ENCODE results near the gene CADPS. TPM values are rescaled to one million over a fixed set of nuclear protein-coding genes. Genes with fewer than 3 reads are reported as not detected.

Gene CADPS
- polyA plus RNA-seq, 3 donors, result not detected

GRCh38 chr3:62905331-62905730 lies 30.1 kb upstream of the CADPS start:
- Histone ChIP-seq H3K36me3 (replicated peaks in 1 of 2; ENCODE audit: control insufficient read depth in 1 of 2, insufficient read depth in 2 of 2, low read length in 2 of 2) (no peaks in the 10 kb centered on the region), H3K27ac (ENCODE audit: low read depth in 1 of 2, low read length in 2 of 2) (no peak overlapping the region), H3K9me3 (replicated peaks in 1 of 2; ENCODE audit: control insufficient read depth in 1 of 2, insufficient read depth in 1 of 2, low read length in 2 of 2) (peaks cover 0 to 2% of the 10 kb centered on the region in 2 donors), H3K4me3 (replicated peaks in 1 of 3; ENCODE audit: low read depth in 2 of 3, low read length in 3 of 3) (no peak overlapping the region), H3K4me2 (replicated peaks; ENCODE audit: extremely low read depth, low read length, poor library complexity, severe bottlenecking) (no peak overlapping the region), H3K9ac (ENCODE audit: insufficient read depth, low read length, poor library complexity, severe bottlenecking) (no peak overlapping the region), H3K27me3 (ENCODE audit: control insufficient read depth in 2 of 2, insufficient read depth in 2 of 2, low read length in 2 of 2) (no peaks in the 10 kb centered on the region), H3K4me1 (ENCODE audit: control insufficient read depth in 1 of 2, insufficient read depth in 2 of 2, low read length in 2 of 2) (no peaks in the 10 kb centered on the region), H3K79me2 (ENCODE audit: insufficient read depth, low read length) (no peaks in the 10 kb centered on the region), H2AFZ (ENCODE audit: insufficient read depth, low read depth, low read length, poor library complexity, severe bottlenecking) (no peak overlapping the region), H4K20me1 (ENCODE audit: insufficient read depth, low read length) (no peaks in the 10 kb centered on the region)
- H3K4me1 Mint-ChIP-seq, result no peaks in the 10 kb centered on the region
- no peak overlapping the region for H3K27ac Mint-ChIP-seq
- intact Hi-C loops (cut with micrococcal nuclease), result no loop called here
- no peak for TF ChIP-seq CTCF (IDR thresholded peaks at IDR 0.05)
- H3K36me3 Mint-ChIP-seq, result no peaks in the 10 kb centered on the region
- peaks cover 0 to 4% (median 3%) of the 10 kb centered on the region in 7 donors for H3K9me3 Mint-ChIP-seq
- H3K4me3 Mint-ChIP-seq, result peak overlapping the region in 1 of 2 donors; percentile 19
- peaks cover 0 to 1% (median 0%) of the 10 kb centered on the region in 3 donors for H3K27me3 Mint-ChIP-seq (ENCODE audit: low read depth in 3 of 3)
- DNase-seq, result no peak

GRCh38 chr3:62898530-62899496 lies 23.6 kb upstream of the CADPS start:
- no peaks in the 10 kb centered on the region for H3K4me1 ChIP-seq (ENCODE audit: control insufficient read depth in 1 of 2, insufficient read depth in 2 of 2, low read length in 2 of 2)
- H3K4me2 ChIP-seq (replicated peaks; ENCODE audit: extremely low read depth, low read length, poor library complexity, severe bottlenecking), result no peak overlapping the region
- H3K27me3 ChIP-seq (ENCODE audit: control insufficient read depth in 2 of 2, insufficient read depth in 2 of 2, low read length in 2 of 2), result no peaks in the 10 kb centered on the region
- Mint-ChIP-seq H3K4me3 (no peak overlapping the region), H3K27ac (no peak overlapping the region), H3K27me3 (ENCODE audit: low read depth in 3 of 3) (peaks cover 0 to 4% (median 2%) of the 10 kb centered on the region in 3 donors), H3K36me3 (no peaks in the 10 kb centered on the region), H3K9me3 (peaks cover 0 to 4% (median 0%) of the 10 kb centered on the region in 7 donors), H3K4me1 (no peaks in the 10 kb centered on the region)
- no peak overlapping the region for H2AFZ ChIP-seq (ENCODE audit: insufficient read depth, low read depth, low read length, poor library complexity, severe bottlenecking)
- no peak for TF ChIP-seq CTCF (IDR thresholded peaks at IDR 0.05)
- no peaks in the 10 kb centered on the region for H3K36me3 ChIP-seq (replicated peaks in 1 of 2; ENCODE audit: control insufficient read depth in 1 of 2, insufficient read depth in 2 of 2, low read length in 2 of 2)
- intact Hi-C loops (cut with micrococcal nuclease), result no loop called here
- H3K4me3 ChIP-seq (replicated peaks in 1 of 3; ENCODE audit: low read depth in 2 of 3, low read length in 3 of 3), result no peak overlapping the region
- no peaks in the 10 kb centered on the region for H3K79me2 ChIP-seq (ENCODE audit: insufficient read depth, low read length)
- no peak overlapping the region for H3K9ac ChIP-seq (ENCODE audit: insufficient read depth, low read length, poor library complexity, severe bottlenecking)
- no peak for DNase-seq
- no CpG with 5 or more reads among the region's 2 CpGs for WGBS (ENCODE audit: insufficient coverage)
- no peaks in the 10 kb centered on the region for H4K20me1 ChIP-seq (ENCODE audit: insufficient read depth, low read length)
- H3K9me3 ChIP-seq (replicated peaks in 1 of 2; ENCODE audit: control insufficient read depth in 1 of 2, insufficient read depth in 1 of 2, low read length in 2 of 2), result no peaks in the 10 kb centered on the region
- H3K27ac ChIP-seq (ENCODE audit: low read depth in 1 of 2, low read length in 2 of 2), result no peak overlapping the region
